ENCODE data around the gene RASAL2.
"Not testable (repeated sequence)": the region's sequence is repeated elsewhere in the genome, so short reads cannot be mapped to it uniquely, and the experiment has no call there.

The RASAL2 gene

DNA sequence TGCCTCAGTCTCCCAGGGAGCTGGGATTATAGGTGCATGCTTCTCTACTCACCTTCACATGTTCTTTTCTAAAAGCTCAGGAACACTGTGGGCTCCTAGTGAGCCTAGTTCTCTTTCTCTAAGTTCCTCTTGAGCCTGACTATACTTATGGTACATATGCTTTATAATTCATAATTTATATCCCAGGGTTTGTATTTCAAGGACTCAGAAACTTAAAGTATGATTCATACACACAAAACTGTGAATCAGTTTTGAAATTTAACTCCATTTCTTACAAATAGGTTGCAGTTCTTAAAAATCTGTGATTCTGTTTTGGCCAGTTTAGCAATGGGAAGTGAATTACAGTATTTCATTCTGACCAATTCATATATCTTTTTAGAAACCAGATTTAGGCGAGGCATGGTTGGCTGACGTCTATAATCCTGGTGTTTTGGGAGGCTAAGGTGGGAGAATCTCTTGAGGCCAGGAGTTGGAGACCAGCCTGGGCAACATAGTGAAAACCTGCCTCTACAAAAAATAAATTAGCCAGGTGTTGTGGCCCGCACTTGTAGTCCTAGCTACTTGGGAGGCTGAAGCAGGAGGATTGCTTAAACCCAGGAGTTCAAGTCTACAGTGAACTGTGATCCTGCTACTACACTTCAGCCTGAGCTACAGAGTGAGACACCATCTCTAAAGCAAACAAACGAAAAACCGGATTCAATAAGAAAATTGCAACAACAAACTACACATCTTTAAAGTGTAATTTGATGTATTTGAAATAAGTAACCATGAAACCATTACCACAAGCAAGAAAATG is 15.6 kb downstream of the RASAL2 start:
- Histone ChIP-seq H3K27ac (no peak overlapping the region), H3K4me3 (ENCODE audit: low read depth in 1 of 2, low read length in 1 of 2) (no peak overlapping the region), H3K36me3 (no peaks in the 10 kb centered on the region), H3K27me3 (no peaks in the 10 kb centered on the region), H3K4me1 (ENCODE audit: control insufficient read depth in 1 of 2, insufficient read depth in 1 of 2, low read depth in 1 of 2, low read length in 1 of 2) (no peaks in the 10 kb centered on the region), H3K9me3 (no peaks in the 10 kb centered on the region)
- no peak for TF ChIP-seq CTCF (IDR thresholded peaks at IDR 0.05)

DNA sequence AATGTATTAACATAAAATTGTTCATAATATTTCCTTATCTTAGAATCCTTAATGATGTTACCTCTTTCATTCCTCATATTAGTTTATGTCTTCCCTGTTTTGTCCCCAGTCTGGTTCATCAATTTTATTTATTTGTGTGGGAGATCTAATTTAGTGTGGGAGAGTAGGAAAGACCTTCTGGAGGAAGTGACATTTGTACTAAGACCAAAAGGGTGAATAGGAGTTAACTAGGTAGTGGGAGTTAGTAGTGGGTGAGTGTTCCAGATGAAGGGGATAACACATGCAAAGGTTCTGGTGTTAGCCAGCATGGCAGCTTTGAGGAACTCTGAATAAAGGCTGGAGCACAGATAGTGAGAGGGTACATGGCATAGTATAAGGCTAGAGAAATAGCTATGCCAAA is 21.4 kb downstream of the RASAL2 start:
- H3K27ac ChIP-seq, result no peak overlapping the region
- no peak for TF ChIP-seq CTCF (IDR thresholded peaks at IDR 0.05)
- H3K36me3 ChIP-seq, result no peaks in the 10 kb centered on the region
- H3K27me3 ChIP-seq, result no peaks in the 10 kb centered on the region
- H3K4me1 ChIP-seq (ENCODE audit: control insufficient read depth in 1 of 2, insufficient read depth in 1 of 2, low read depth in 1 of 2, low read length in 1 of 2), result no peaks in the 10 kb centered on the region
- no peaks in the 10 kb centered on the region for H3K9me3 ChIP-seq
- H3K4me3 ChIP-seq (ENCODE audit: low read depth in 1 of 2, low read length in 1 of 2), result no peak overlapping the region

GRCh38 chr1:178118524-178118923 is 24.6 kb downstream of the RASAL2 start:
- no peak for TF ChIP-seq CTCF (IDR thresholded peaks at IDR 0.05)
- H3K4me1 ChIP-seq (ENCODE audit: control insufficient read depth in 1 of 2, insufficient read depth in 1 of 2, low read depth in 1 of 2, low read length in 1 of 2), result no peaks in the 10 kb centered on the region
- no peaks in the 10 kb centered on the region for H3K27me3 ChIP-seq
- no peak overlapping the region for H3K27ac ChIP-seq
- H3K9me3 ChIP-seq, result no peaks in the 10 kb centered on the region
- no peak overlapping the region for H3K4me3 ChIP-seq (ENCODE audit: low read depth in 1 of 2, low read length in 1 of 2)
- H3K36me3 ChIP-seq, result no peaks in the 10 kb centered on the region

GRCh38 chr1:178119628-178120027 is 25.7 kb downstream of the RASAL2 start:
- H3K4me3 ChIP-seq (ENCODE audit: low read depth in 1 of 2, low read length in 1 of 2), result no peak overlapping the region
- no peak for TF ChIP-seq CTCF (IDR thresholded peaks at IDR 0.05)

DNA sequence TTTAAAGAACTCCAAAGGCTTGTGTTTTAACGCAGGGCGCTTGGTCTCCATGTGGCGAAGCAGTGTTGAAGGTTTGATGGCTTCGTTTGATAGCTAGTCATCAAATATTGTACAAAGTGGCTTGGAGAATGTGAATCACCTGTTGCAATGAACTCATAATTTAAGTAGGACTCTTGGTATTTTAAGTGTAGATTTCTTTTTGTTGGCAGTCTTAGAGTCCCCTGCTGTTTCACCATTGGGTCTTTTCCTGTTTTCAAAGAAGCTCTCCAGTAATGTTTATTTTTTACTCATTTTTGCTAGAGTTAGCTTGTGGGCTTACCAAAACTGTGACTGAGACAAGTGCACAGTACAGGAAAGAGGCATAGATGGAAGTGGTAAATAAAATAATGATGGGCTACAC is 26.2 kb downstream of the RASAL2 start:
- no peaks in the 10 kb centered on the region for H3K27me3 ChIP-seq
- no peaks in the 10 kb centered on the region for H3K9me3 ChIP-seq
- no peak overlapping the region for H3K27ac ChIP-seq
- no peaks in the 10 kb centered on the region for H3K4me1 ChIP-seq (ENCODE audit: control insufficient read depth in 1 of 2, insufficient read depth in 1 of 2, low read depth in 1 of 2, low read length in 1 of 2)
- H3K36me3 ChIP-seq, result no peaks in the 10 kb centered on the region
- TF ChIP-seq CTCF (IDR thresholded peaks at IDR 0.05), result no peak
- no peak overlapping the region for H3K4me3 ChIP-seq (ENCODE audit: low read depth in 1 of 2, low read length in 1 of 2)

More at GRCh38 chr1:178119628-178120027, 25.7 kb downstream of the RASAL2 start:
- Histone ChIP-seq H3K27ac (no peak overlapping the region), H3K4me1 (ENCODE audit: control insufficient read depth in 1 of 2, insufficient read depth in 1 of 2, low read depth in 1 of 2, low read length in 1 of 2) (no peaks in the 10 kb centered on the region), H3K9me3 (no peaks in the 10 kb centered on the region), H3K36me3 (no peaks in the 10 kb centered on the region), H3K27me3 (no peaks in the 10 kb centered on the region)

DNA sequence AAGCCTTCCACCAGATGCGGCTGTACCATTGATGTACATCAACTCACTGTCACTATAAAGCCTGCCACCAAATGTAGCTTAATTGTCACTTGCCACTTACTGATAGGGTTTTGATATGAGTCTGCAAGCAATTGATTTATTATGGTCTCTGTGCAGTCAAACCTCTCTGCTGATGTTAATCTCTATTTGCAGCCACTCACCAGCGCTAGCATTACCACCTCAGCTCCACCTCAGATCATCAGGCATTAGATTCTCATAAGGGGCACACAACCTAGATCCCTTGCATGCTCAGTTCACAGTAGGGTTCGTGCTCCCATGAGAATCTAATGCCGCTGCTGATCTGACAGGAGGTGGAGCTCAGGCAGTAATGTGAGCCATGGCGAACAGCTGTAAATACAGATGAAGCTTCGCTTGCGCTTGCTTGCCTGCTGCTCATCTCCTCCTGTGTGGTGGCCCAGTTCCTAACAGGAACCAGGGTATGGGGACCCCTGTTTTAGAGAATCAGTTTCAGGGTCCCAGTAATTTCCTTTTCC is 26.7 kb downstream of the RASAL2 start:
- H3K27ac ChIP-seq; H3K27me3 ChIP-seq; H3K4me3 ChIP-seq (ENCODE audit: low read depth in 1 of 2, low read length in 1 of 2); H3K9me3 ChIP-seq; H3K4me1 ChIP-seq (ENCODE audit: control insufficient read depth in 1 of 2, insufficient read depth in 1 of 2, low read depth in 1 of 2, low read length in 1 of 2); H3K36me3 ChIP-seq: not testable (repeated sequence)

All from neutrophil (primary cell).